B cell (primary cell): ENCODE results near the gene RBM34. TPM values are rescaled to one million over a fixed set of nuclear protein-coding genes. Genes with fewer than 3 reads are reported as not detected.
"Not testable (repeated sequence)": the region's sequence is repeated elsewhere in the genome, so short reads cannot be mapped to it uniquely, and the experiment has no call there.

Experiments used
- ATAC-seq: fragments of 200-7000 bp; cut with Tn5 transposase; one replicate; pipeline ENCODE4 v1.10.0; 2021; ENCODE audit warnings: low read depth, mild to moderate bottlenecking, moderate number of reproducible peaks, moderate library complexity
- CTCF ChIA-PET: fragments of 350-600 bp; sonication (Branson Sonifier 250); formaldehyde crosslinking; loops from one replicate; lab custom pipeline; 2021; ENCODE audit warnings: antibody characterized with exemption, inconsistent platforms; lab: Charles Lee
- POLR2A ChIA-PET: fragments of 350-600 bp; sonication (Branson Sonifier 250); formaldehyde crosslinking; loops from one replicate; lab custom pipeline; 2021; ENCODE audit warnings: antibody characterized with exemption; lab: Charles Lee
- DNase-seq: peaks from one replicate; pipeline ENCODE4 v3.0.0; 2013
- H2AFZ ChIP-seq: 2 replicates; pipeline ENCODE4 v1.6.1; 2012; ENCODE audit warnings: mild to moderate bottlenecking, low read depth, low read length; ENCODE audit not compliant: insufficient read depth, poor library complexity, severe bottlenecking
- H3K27ac ChIP-seq, 2 donors: 1 replicate in 1 of 2; 2 replicates in 1 of 2; pipeline ENCODE4 v1.5.1; 2012 to 2013; ENCODE audit warnings: low read length in 2 of 2, mild to moderate bottlenecking in 2 of 2, moderate library complexity in 1 of 2
- H3K27me3 ChIP-seq, 4 experiments: fragments of 200-600 bp in 1 of 4; sonication (generic) in 1 of 4; replicated peaks in 1 of 4; 1 replicate in 2 of 4; 2 replicates in 2 of 4; pipeline versions ENCODE4 v1.6.1 to v1.7.0; 2013 to 2016; ENCODE audit warnings: low read length in 3 of 4, mild to moderate bottlenecking in 2 of 4, mixed read lengths in 1 of 4, moderate library complexity in 1 of 4; ENCODE audit not compliant: insufficient read depth in 4 of 4, control insufficient read depth in 3 of 4; ENCODE audit errors: control extremely low read depth in 1 of 4
- H3K36me3 ChIP-seq, 2 experiments: replicated peaks in 1 of 2; 1 replicate in 1 of 2; 2 replicates in 1 of 2; pipeline versions ENCODE4 v1.6.1 to v1.7.1; 2013; ENCODE audit warnings: low read length in 1 of 2; ENCODE audit not compliant: insufficient read depth in 2 of 2, control insufficient read depth in 1 of 2; ENCODE audit errors: control extremely low read depth in 1 of 2, extremely low read depth in 1 of 2
- H3K4me1 ChIP-seq, 2 donors: fragments of 200-600 bp in 1 of 2; sonication (generic) in 1 of 2; 1 replicate in 1 of 2; 2 replicates in 1 of 2; pipeline versions ENCODE4 v1.5.1 to v1.6.1; 2013 to 2017; ENCODE audit warnings: low read length in 2 of 2; ENCODE audit not compliant: control insufficient read depth in 2 of 2, insufficient read depth in 2 of 2
- H3K4me2 ChIP-seq: replicated peaks from 2 replicates; pipeline ENCODE3; 2012; ENCODE audit warnings: mild to moderate bottlenecking, low read depth, low read length; ENCODE audit not compliant: poor library complexity, severe bottlenecking
- H3K4me3 ChIP-seq, 5 experiments: fragments of 200-600 bp in 1 of 5; sonication (generic) in 1 of 5; 1 replicate in 3 of 5; 2 replicates in 2 of 5; pipeline versions ENCODE4 v1.5.1 to v1.7.0; 2011 to 2016; ENCODE audit warnings: low read length in 4 of 5, mild to moderate bottlenecking in 4 of 5, low read depth in 2 of 5, control low read depth in 1 of 5, moderate library complexity in 1 of 5; ENCODE audit not compliant: insufficient read depth in 1 of 5; ENCODE audit errors: control extremely low read depth in 1 of 5, extremely low read depth in 1 of 5
- H3K79me2 ChIP-seq: fragments of 200-600 bp; sonication (generic); one replicate; pipeline ENCODE4 v1.6.0; 2016; ENCODE audit warnings: low read length; ENCODE audit not compliant: control insufficient read depth, insufficient read depth
- H3K9ac ChIP-seq: fragments of 200-600 bp; sonication (generic); 2 replicates; pipeline ENCODE4 v1.6.1; 2017; ENCODE audit warnings: mild to moderate bottlenecking, low read length, moderate library complexity
- H3K9me3 ChIP-seq, 3 donors: one replicate each; pipeline versions ENCODE4 v1.6.1 to v1.7.1; 2013; ENCODE audit warnings: low read length in 2 of 3; ENCODE audit not compliant: control insufficient read depth in 2 of 3, insufficient read depth in 1 of 3; ENCODE audit errors: control extremely low read depth in 1 of 3
- H4K20me1 ChIP-seq: 2 replicates; pipeline ENCODE4 v1.6.0; 2012; ENCODE audit warnings: mild to moderate bottlenecking, low read length; ENCODE audit not compliant: insufficient read depth, control insufficient read depth, poor library complexity, severe bottlenecking
- H3K27ac Mint-ChIP-seq: one replicate; pipeline ENCODE4 v1.8.0; 2021; ENCODE audit warnings: mixed read lengths
- H3K27me3 Mint-ChIP-seq: one replicate; pipeline ENCODE4 v1.8.0; 2021; ENCODE audit warnings: mixed read lengths
- H3K4me1 Mint-ChIP-seq: one replicate; pipeline ENCODE4 v1.8.0; 2021; ENCODE audit warnings: mixed read lengths
- H3K4me3 Mint-ChIP-seq: one replicate; pipeline ENCODE4 v1.8.0; 2021; ENCODE audit warnings: mixed read lengths
- H3K9me3 Mint-ChIP-seq: one replicate; pipeline ENCODE4 v1.8.0; 2022; ENCODE audit warnings: mixed read lengths; ENCODE audit not compliant: insufficient read depth
- CTCF ChIP-seq: fragments of 200-600 bp; IDR thresholded peaks from one replicate; pipeline ENCODE4 v1.8.0; 2022; ENCODE audit warnings: antibody characterized with exemption, mild to moderate bottlenecking
- EZH2 ChIP-seq: IDR thresholded peaks from 2 replicates; pipeline ENCODE4 v1.6.1; 2012; ENCODE audit warnings: borderline replicate concordance, low read depth, mild to moderate bottlenecking, moderate library complexity, low read length; ENCODE audit not compliant: insufficient read depth, poor library complexity, severe bottlenecking
- WGBS: methylation state at CpG from one replicate; pipeline ENCODE4 v1.1.5; 2013; ENCODE audit warnings: missing lambda C conversion rate; ENCODE audit not compliant: insufficient coverage; 5-methylcytosine and 5-hydroxymethylcytosine counted together
- intact Hi-C: fragments of 100-400 bp; cut with micrococcal nuclease; formaldehyde crosslinking; loops from one replicate; pipeline ENCODE4 v1.10.0; 2022
- polyA plus RNA-seq: library from polyadenylated mRNA; depleted of rRNA; stranded (reverse); fragments of >200 nt; gene quantifications from 2 replicates; pipeline ENCODE4 v1.2.3, GENCODE V29; 2012
- total RNA-seq, 2 donors: library from RNA; stranded (reverse); fragments of 120-200 nt in 1 of 2; gene quantifications; 1 replicate in 1 of 2; 2 replicates in 1 of 2; pipeline versions ENCODE4 v1.2.3 to v1.2.4, GENCODE V29; 2013 to 2022

RBM34 gene
- total and polyA plus RNA-seq, 2 donors (not counting 1 experiment from before 2014, with no cell fraction given) = 24.4 to 131 TPM

GRCh38 chr1:235160383-235160956 is 580 bp downstream of the RBM34 start:
- H3K27me3 ChIP-seq = no peaks in the 10 kb centered on the region
- H3K79me2 ChIP-seq = peaks cover 52% of the 10 kb centered on the region
- H3K9me3 ChIP-seq = no peaks in the 10 kb centered on the region
- no peaks in the 10 kb centered on the region for H3K9me3 Mint-ChIP-seq
- H3K4me1 ChIP-seq = peaks cover 12 to 21% of the 10 kb centered on the region in 2 donors
- DNase-seq (no peak), ATAC-seq (peak; percentile 59)
- CTCF ChIA-PET = interaction anchor here (1.0 to 1.9 kb wide), 5 partner anchors 31 to 256 kb away, joined by 3 to 7 read pairs (median 4); no protein-coding TSS in a partner anchor
- H3K4me1 Mint-ChIP-seq = peaks cover 20% of the 10 kb centered on the region
- peak overlapping the region; percentile 97 for H2AFZ ChIP-seq
- peak overlapping the region; percentile 97 for H3K4me3 Mint-ChIP-seq
- TF ChIP-seq EZH2 (no peak), CTCF (no peak)
- WGBS = 6% methylated on average over 9 of the region's 14 CpGs
- H4K20me1 ChIP-seq = peaks cover 9% of the 10 kb centered on the region
- peaks cover 4 to 24% of the 10 kb centered on the region in 2 experiments for H3K36me3 ChIP-seq
- intact Hi-C loops = loop anchor here (2.0 to 10.0 kb wide), 5 partner anchors 56 to 788 kb away; partner anchors contain the start of genes B3GALNT2, COA6 and TARBP1
- peak overlapping the region; percentile 99 for H3K27ac Mint-ChIP-seq
- POLR2A ChIA-PET = interaction anchor here (0.5 to 2.0 kb wide), 8 partner anchors 15 to 787 kb away, joined by 3 to 12 read pairs (median 4); partner anchors contain the start of genes ARID4B, B3GALNT2, COA6 and GGPS1
- H3K9ac ChIP-seq = peak overlapping the region; percentile 99
- peak overlapping the region; percentile 75 for H3K4me2 ChIP-seq
- H3K27me3 Mint-ChIP-seq = no peaks in the 10 kb centered on the region
- H3K4me3 ChIP-seq = peak overlapping the region; percentile 67 to 97 (median 78)
- peak overlapping the region; percentile 89 to 92 for H3K27ac ChIP-seq

- H4K20me1 ChIP-seq, ATAC-seq, DNase-seq, H3K27me3 ChIP-seq, H3K9me3 Mint-ChIP-seq, H3K27me3 Mint-ChIP-seq, H3K9me3 ChIP-seq: not testable (repeated sequence)
- Histone ChIP-seq H3K36me3 (peaks cover 4 to 26% of the 10 kb centered on the region in 2 experiments), H3K9ac (peak overlapping the region; percentile 99), H3K4me3 (peak overlapping the region in 2 of 5 experiments; percentile 67 to 97), H3K4me1 (peaks cover 12 to 21% of the 10 kb centered on the region in 2 donors), H2AFZ (peak overlapping the region; percentile 97), H3K4me2 (peak overlapping the region; percentile 75), H3K27ac (peak overlapping the region; percentile 89 to 92), H3K79me2 (peaks cover 54% of the 10 kb centered on the region)
- WGBS = 98% methylated on average over 5 of the region's 9 CpGs
- Mint-ChIP-seq H3K4me3 (peak overlapping the region; percentile 77), H3K27ac (peak overlapping the region; percentile 80), H3K4me1 (peaks cover 20% of the 10 kb centered on the region)
- intact Hi-C loops = loop anchor here (2.0 to 10.0 kb wide), 5 partner anchors 55 to 788 kb away; partner anchors contain the start of genes B3GALNT2, COA6 and TARBP1
- CTCF ChIA-PET = interaction anchor here (1.0 to 1.9 kb wide), 3 partner anchors 30 to 64 kb away, joined by 4 to 5 read pairs (median 4); no protein-coding TSS in a partner anchor
- POLR2A ChIA-PET = interaction anchor here (1.4 to 2.0 kb wide), 2 partner anchors 28 to 32 kb away, joined by 3 to 12 read pairs; partner anchors contain the start of gene TOMM20
These were observed 1.1 kb downstream of the RBM34 start for GRCh38 chr1:235159930-235160329.

GRCh38 chr1:235159284-235159683 is 1.8 kb downstream of the RBM34 start:
- DNase-seq, H3K4me2 ChIP-seq, H3K27me3 ChIP-seq, H3K9me3 ChIP-seq, H3K27me3 Mint-ChIP-seq, H3K9ac ChIP-seq, H4K20me1 ChIP-seq, H3K4me3 ChIP-seq, intact Hi-C loops, H3K9me3 Mint-ChIP-seq, H3K27ac ChIP-seq, ATAC-seq, H2AFZ ChIP-seq: not testable (repeated sequence)
- Histone ChIP-seq H3K4me1 (peaks cover 12 to 21% of the 10 kb centered on the region in 2 donors), H3K36me3 (peaks cover 7 to 33% of the 10 kb centered on the region in 2 experiments), H3K79me2 (peaks cover 60% of the 10 kb centered on the region)
- ChIA-PET POLR2A (interaction anchor here (0.7 kb wide), 1 partner anchor 558 kb away, joined by 4 read pairs; no protein-coding TSS in a partner anchor), CTCF (interaction anchor here (0.7 to 1.9 kb wide), 2 partner anchors 63 to 204 kb away, joined by 3 to 5 read pairs; no protein-coding TSS in a partner anchor)
- peak overlapping the region; percentile 33 for H3K27ac Mint-ChIP-seq
- H3K4me3 Mint-ChIP-seq = peak overlapping the region; percentile 11
- H3K4me1 Mint-ChIP-seq = peaks cover 20% of the 10 kb centered on the region
- WGBS = 100% methylated on average over 3 of the region's 9 CpGs
